GM21737 (cell line): ENCODE measurements around the gene GRID1.
"Not testable (repeated sequence)": the region's sequence is repeated elsewhere in the genome, so short reads cannot be mapped to it uniquely, and the experiment has no call there.

Source experiments
- ATAC-seq: cut with Tn5 transposase; IDR thresholded peaks from one replicate; pipeline ENCODE4 v1.9.1; 2021; ENCODE audit warnings: mild to moderate bottlenecking, moderate library complexity; ENCODE audit not compliant: unreplicated experiment

The GRID1 gene

GRCh38 chr10:86178401-86179152, 188.0 kb downstream of the GRID1 start:
- no peak for ATAC-seq

- no peak for ATAC-seq
Observed at GRCh38 chr10:86177537-86178155, 188.9 kb downstream of the GRID1 start.

- ATAC-seq, result no peak
Observed at GRCh38 chr10:86176850-86177536, 189.6 kb downstream of the GRID1 start.

GRCh38 chr10:86175476-86175875, 191.1 kb downstream of the GRID1 start:
- ATAC-seq, result not testable (repeated sequence)

GRCh38 chr10:86172301-86172700, 194.3 kb downstream of the GRID1 start:
- no peak for ATAC-seq

- ATAC-seq, result no peak
Observed at GRCh38 chr10:86170255-86171108, 196.1 kb downstream of the GRID1 start.

GRCh38 chr10:86169506-86170254, 196.9 kb downstream of the GRID1 start:
- no peak for ATAC-seq

GRCh38 chr10:86169066-86169465, 197.5 kb downstream of the GRID1 start:
- ATAC-seq, result no peak

- ATAC-seq, result no peak
Observed at GRCh38 chr10:86168256-86168655, 198.3 kb downstream of the GRID1 start.

- no peak for ATAC-seq
Observed at GRCh38 chr10:86167762-86168128, 198.8 kb downstream of the GRID1 start.

- no peak for ATAC-seq
Observed at GRCh38 chr10:86167121-86167761, 199.4 kb downstream of the GRID1 start.

GRCh38 chr10:86165666-86166065, 200.9 kb downstream of the GRID1 start:
- no peak for ATAC-seq

- ATAC-seq, result no peak
Observed at GRCh38 chr10:86164960-86165630, 201.5 kb downstream of the GRID1 start.

- ATAC-seq, result no peak
Observed at GRCh38 chr10:86164174-86164774, 202.3 kb downstream of the GRID1 start.

GRCh38 chr10:86163522-86164173, 202.9 kb downstream of the GRID1 start:
- ATAC-seq, result no peak

GRCh38 chr10:86162696-86163400, 203.7 kb downstream of the GRID1 start:
- ATAC-seq, result no peak

GRCh38 chr10:86162036-86162435, 204.6 kb downstream of the GRID1 start:
- ATAC-seq, result no peak
